Heart left ventricle (tissue), 16 donors: ENCODE results near the gene ST8SIA6. TPM values are rescaled to one million over a fixed set of nuclear protein-coding genes. Genes with fewer than 3 reads are reported as not detected.

Experiments
- ATAC-seq, 4 donors: fragments of 200-7000 bp; cut with Tn5 transposase; one replicate each; pipeline ENCODE4 v1.9.1; 2020 to 2022; ENCODE audit warnings: moderate library complexity in 4 of 4, mild to moderate bottlenecking in 3 of 4, moderate number of reproducible peaks in 1 of 4
- DNase-seq, 5 donors: peaks; one replicate each; pipeline ENCODE4 v3.0.0-alpha.2; 2020
- H3K27ac ChIP-seq, 12 donors: fragments of 200-600 bp; sonication (generic) in 4 of 12; one replicate each; pipeline versions ENCODE4 v1.5.0 to v1.8.0; 2016 to 2022; ENCODE audit warnings: mild to moderate bottlenecking in 2 of 12
- H3K27me3 ChIP-seq, 9 donors: fragments of 200-600 bp; sonication (generic) in 2 of 9; one replicate each; pipeline versions ENCODE4 v1.5.1 to v1.8.0; 2016 to 2022; ENCODE audit warnings: mild to moderate bottlenecking in 3 of 9
- H3K36me3 ChIP-seq, 9 donors: fragments of 200-600 bp; sonication (generic) in 2 of 9; one replicate each; pipeline versions ENCODE4 v1.5.0 to v1.8.0; 2018 to 2022; ENCODE audit warnings: mild to moderate bottlenecking in 2 of 9
- H3K4me1 ChIP-seq, 12 donors: fragments of 200-600 bp; sonication (generic) in 4 of 12; one replicate each; pipeline versions ENCODE4 v1.5.0 to v1.8.0; 2016 to 2022; ENCODE audit warnings: mild to moderate bottlenecking in 3 of 12
- H3K4me3 ChIP-seq, 12 donors: fragments of 200-600 bp; sonication (generic) in 4 of 12; one replicate each; pipeline versions ENCODE4 v1.5.0 to v1.8.0; 2017 to 2022; ENCODE audit warnings: mild to moderate bottlenecking in 9 of 12, moderate library complexity in 4 of 12
- H3K9me3 ChIP-seq, 12 donors: fragments of 200-600 bp; sonication (generic) in 4 of 12; one replicate each; pipeline versions ENCODE4 v1.5.0 to v1.8.0; 2016 to 2022; ENCODE audit warnings: mild to moderate bottlenecking in 1 of 12
- POLR2A ChIP-seq, 2 donors: fragments of 450-650 bp; IDR thresholded peaks; one replicate each; pipeline ENCODE4 v1.6.1; 2017; ENCODE audit warnings: antibody characterized with exemption in 2 of 2, mild to moderate bottlenecking in 2 of 2, moderate library complexity in 2 of 2
- WGBS, 4 donors: extraction: QIAGEN DNeasy Blood & Tissue Kit in 2 of 4; methylation state at CpG; one replicate each; pipeline versions ENCODE4 v1.1.5 to v1.1.7; 2013 to 2018; 5-methylcytosine and 5-hydroxymethylcytosine counted together
- intact Hi-C, 10 donors: fragments of 100-400 bp; cut with DNase I; formaldehyde crosslinking; loops; one replicate each; pipeline versions ENCODE4 v1.11.1 to v1.14.2; 2022
- polyA plus RNA-seq, 2 donors: library from polyadenylated mRNA; stranded (reverse); fragments of 200-250 nt; gene quantifications; one replicate each; pipeline ENCODE4 v1.2.3, GENCODE V29; 2013
- total RNA-seq, 9 donors: library from RNA; depleted of rRNA in 2 of 9; stranded (reverse); fragments of >200 nt in 2 of 9; fragmentation: NEBNext Ultra II Directional in 3 of 9; extraction: Animal tissue kit (Norgen Biotek cat#: 25700) in 3 of 9; gene quantifications; one replicate each; pipeline versions ENCODE4 v1.1.0 to v1.2.4, GENCODE V29; 2016 to 2023
- TF ChIP-seq, protein P1 (sequence below), 12 donors: fragments of 200-600 bp; sonication (generic) in 4 of 12; IDR thresholded peaks; one replicate each; pipeline versions ENCODE4 v1.5.0 to v1.8.0; 2018 to 2022; ENCODE audit warnings: antibody characterized with exemption in 12 of 12, mild to moderate bottlenecking in 5 of 12
- donor health status: ischemic (EF 13 %, LVEDD 7.1; RV severe dilation, severe dysfunction).
- donor health status: healthy with polysubstance abuse.
- donor health status: DM: no; HTN: yes; CAD: no.
- donor health status: DM: no; HTN: no; CAD: no.
- donor health status: ischemic (EF 25% LVEDD 6.9; RV normal size, moderate dysfunction).
- donor health status: ischemic (EF 25% LVEDD 5.7; RV mildly dilated, moderate dysfunction).
- donor health status: healthy.
- donor health status: DM: yes; HTN: yes; CAD: no.
- donor health status: ischemic (EF 35%, LVEDD 5.7; RV mildly dilated, moderate dysfunction).
- donor health status: nonischemic (EF 11% LVEDD 7.7; RV severe dilation, severe dysfunction).
- donor health status: DM: yes; HTN: yes; CAD: no.
- donor health status: PGD.
- donor health status: ischemic (EF 29% LVEDD 5.4; RV normal size, mild dysfunction).
- donor health status: nonischemic (EF 23%, LVEDD 6.1; RV moderate dilation, normal function).

ST8SIA6 gene
- total and polyA plus RNA-seq, 11 donors = 0.80 to 10.1 (median 5.0) TPM

- Histone ChIP-seq H3K27me3 (peaks cover 0 to 4% (median 0%) of the 10 kb centered on the region in 9 donors), H3K4me3 (no peak overlapping the region), H3K9me3 (no peaks in the 10 kb centered on the region), H3K27ac (no peak overlapping the region), H3K36me3 (no peaks in the 10 kb centered on the region), H3K4me1 (peaks cover 0 to 7% (median 0%) of the 10 kb centered on the region in 12 donors)
- whole genome bisulfite sequencing, 4 donors = 48 to 64% (median 61%) methylated on average over 5 of the region's 5 CpGs
- no peak for ATAC-seq
- intact Hi-C loops = no loop called here
- no peak for DNase-seq
- TF ChIP-seq POLR2A (IDR thresholded peaks at IDR 0.05) = no peak
- TF ChIP-seq, protein P1, sequence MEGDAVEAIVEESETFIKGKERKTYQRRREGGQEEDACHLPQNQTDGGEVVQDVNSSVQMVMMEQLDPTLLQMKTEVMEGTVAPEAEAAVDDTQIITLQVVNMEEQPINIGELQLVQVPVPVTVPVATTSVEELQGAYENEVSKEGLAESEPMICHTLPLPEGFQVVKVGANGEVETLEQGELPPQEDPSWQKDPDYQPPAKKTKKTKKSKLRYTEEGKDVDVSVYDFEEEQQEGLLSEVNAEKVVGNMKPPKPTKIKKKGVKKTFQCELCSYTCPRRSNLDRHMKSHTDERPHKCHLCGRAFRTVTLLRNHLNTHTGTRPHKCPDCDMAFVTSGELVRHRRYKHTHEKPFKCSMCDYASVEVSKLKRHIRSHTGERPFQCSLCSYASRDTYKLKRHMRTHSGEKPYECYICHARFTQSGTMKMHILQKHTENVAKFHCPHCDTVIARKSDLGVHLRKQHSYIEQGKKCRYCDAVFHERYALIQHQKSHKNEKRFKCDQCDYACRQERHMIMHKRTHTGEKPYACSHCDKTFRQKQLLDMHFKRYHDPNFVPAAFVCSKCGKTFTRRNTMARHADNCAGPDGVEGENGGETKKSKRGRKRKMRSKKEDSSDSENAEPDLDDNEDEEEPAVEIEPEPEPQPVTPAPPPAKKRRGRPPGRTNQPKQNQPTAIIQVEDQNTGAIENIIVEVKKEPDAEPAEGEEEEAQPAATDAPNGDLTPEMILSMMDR (IDR thresholded peaks at IDR 0.05) = no peak
Observed at GRCh38 chr10:17465328-17466125, 11.1 kb upstream of the ST8SIA6 start.

DNA sequence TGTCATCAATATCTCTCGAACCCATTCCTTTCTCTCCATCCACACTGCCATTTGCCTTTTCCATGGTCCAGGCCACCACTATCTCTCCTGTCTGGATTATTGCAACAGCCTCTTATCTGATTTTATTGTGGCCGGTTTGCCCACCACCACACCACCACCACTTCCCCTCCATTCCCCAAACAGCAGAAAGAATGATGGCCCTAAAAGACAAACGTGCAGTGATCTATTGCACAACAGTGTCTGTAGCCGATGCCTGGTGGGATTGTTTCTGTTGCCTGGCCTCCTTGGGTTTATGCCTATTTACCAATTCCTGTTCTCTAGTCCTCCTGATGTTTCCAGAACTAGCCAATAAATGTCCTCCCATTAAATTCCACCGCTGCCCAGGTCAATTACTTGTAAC is 10.2 kb upstream of the ST8SIA6 start:
- no peak overlapping the region for H3K4me3 ChIP-seq
- intact Hi-C loops = no loop called here
- WGBS, 4 donors = 85 to 92% (median 89%) methylated on average over 5 of the region's 5 CpGs
- H3K27me3 ChIP-seq = peaks cover 0 to 4% (median 0%) of the 10 kb centered on the region in 9 donors
- no peaks in the 10 kb centered on the region for H3K9me3 ChIP-seq
- peaks cover 0 to 8% (median 0%) of the 10 kb centered on the region in 12 donors for H3K4me1 ChIP-seq
- no peak overlapping the region for H3K27ac ChIP-seq
- DNase-seq = no peak
- TF ChIP-seq POLR2A (IDR thresholded peaks at IDR 0.05) = no peak
- TF ChIP-seq, protein P1 (IDR thresholded peaks at IDR 0.05) = no peak
- H3K36me3 ChIP-seq = no peaks in the 10 kb centered on the region
- no peak for ATAC-seq

GRCh38 chr10:17460756-17461155 is 6.4 kb upstream of the ST8SIA6 start:
- Histone ChIP-seq H3K4me1 (peaks cover 0 to 8% (median 0%) of the 10 kb centered on the region in 12 donors), H3K36me3 (no peaks in the 10 kb centered on the region), H3K9me3 (no peaks in the 10 kb centered on the region), H3K4me3 (no peak overlapping the region), H3K27me3 (peaks cover 0 to 6% (median 0%) of the 10 kb centered on the region in 9 donors), H3K27ac (no peak overlapping the region)
- no peak for ATAC-seq
- TF ChIP-seq, protein P1 (IDR thresholded peaks at IDR 0.05) = no peak
- intact Hi-C loops = no loop called here
- DNase-seq = no peak

GRCh38 chr10:17457083-17457482 is 2.7 kb upstream of the ST8SIA6 start:
- no peak for ATAC-seq
- no peaks in the 10 kb centered on the region for H3K36me3 ChIP-seq
- TF ChIP-seq, protein P1 (IDR thresholded peaks at IDR 0.05) = no peak
- TF ChIP-seq POLR2A (IDR thresholded peaks at IDR 0.05) = no peak
- no peak for DNase-seq
- H3K4me3 ChIP-seq = no peak overlapping the region
- 98 to 99% (median 98%) methylated on average over 2 of the region's 2 CpGs for WGBS, 4 donors
- H3K4me1 ChIP-seq = peaks cover 0 to 24% (median 0%) of the 10 kb centered on the region in 12 donors
- no peak overlapping the region for H3K27ac ChIP-seq
- intact Hi-C loops = loop anchor here in 1 of 10 donors (10.0 kb wide), 1 partner anchor 128 kb away; no protein-coding TSS in a partner anchor
- peaks cover 0 to 6% (median 0%) of the 10 kb centered on the region in 12 donors for H3K9me3 ChIP-seq
- H3K27me3 ChIP-seq = peaks cover 0 to 25% (median 10%) of the 10 kb centered on the region in 9 donors
